HCT116 (cell line): Measurements from ENCODE around the gene DGCR6L. TPM values are rescaled to one million over a fixed set of nuclear protein-coding genes. Genes with fewer than 3 reads are reported as not detected.
"Not testable (repeated sequence)": the region's sequence is repeated elsewhere in the genome, so short reads cannot be mapped to it uniquely, and the experiment has no call there.

ENCODE experiments used
- ATAC-seq: fragments of 200-7000 bp; cut with Tn5 transposase; 2 replicates; pipeline ENCODE4 v1.9.1; 2020; ENCODE audit warnings: mild to moderate bottlenecking, moderate library complexity
- BruUV-seq: library from RNA; stranded (reverse); fragments of 400-500 nt; replicated peaks from 2 replicates; lab custom pipeline; 2021; lab: Mats Ljungman, UMichigan
- CTCF ChIA-PET: fragments of 300-600 bp; sonication (Branson Sonifier 250); formaldehyde crosslinking; loops from one replicate; lab custom pipeline; 2021; ENCODE audit warnings: antibody characterized with exemption; lab: Charles Lee
- POLR2A ChIA-PET: fragments of 300-600, 350-600 bp; sonication (Branson Sonifier 250); formaldehyde crosslinking; loops from one replicate; lab custom pipeline; 2021; ENCODE audit warnings: antibody characterized with exemption; lab: Charles Lee
- RAD21 ChIA-PET, 2 experiments: fragments of 300-600 bp; sonication (Branson Sonifier 250); formaldehyde crosslinking; loops; one replicate each; lab custom pipeline; 2023; ENCODE audit warnings: low total read pairs in 2 of 2; ENCODE audit not compliant: uncharacterized antibody in 2 of 2, unreplicated experiment in 2 of 2, low non-redundant PET in 1 of 2; lab: Charles Lee
- DNase-seq: peaks from one replicate; pipeline ENCODE4 v3.0.0-alpha.2; 2010; ENCODE audit warnings: low read depth, low spot score
- H2AFZ ChIP-seq: fragments of 200-600 bp; shearing (Covaris generic), sonication (generic); 2 replicates; pipeline ENCODE4 v1.6.1; 2017; ENCODE audit warnings: low read depth, mixed run types, mixed read lengths, antibody characterized with exemption, low read length; ENCODE audit not compliant: poor library complexity, severe bottlenecking
- H3K27ac ChIP-seq: 2 replicates; pipeline ENCODE4 v1.5.1; 2012; ENCODE audit warnings: low read depth, low read length
- H3K27me3 ChIP-seq: fragments of 200-600 bp; sonication (generic); 2 replicates; pipeline ENCODE4 v1.6.1; 2016; ENCODE audit warnings: mixed run types, low read length, mixed read lengths; ENCODE audit not compliant: insufficient read depth
- H3K36me3 ChIP-seq, 2 experiments: fragments of 200-500 bp in 1 of 2; fragments of 200-600 bp in 1 of 2; sonication (Bioruptor generic) in 1 of 2; sonication (generic) in 1 of 2; 2 replicates each; pipeline versions ENCODE4 v1.5.1 to v1.6.1; 2014 to 2016; ENCODE audit warnings: low read length in 2 of 2, inconsistent platforms in 1 of 2, mixed read lengths in 1 of 2, mixed run types in 1 of 2; ENCODE audit not compliant: insufficient read depth in 2 of 2, control insufficient read depth in 1 of 2
- H3K4me1 ChIP-seq, 2 experiments: fragments of 200-600 bp in 1 of 2; sonication (generic) in 1 of 2; 2 replicates each; pipeline versions ENCODE4 v1.5.1 to v1.6.1; 2012 to 2017; ENCODE audit warnings: low read length in 2 of 2, inconsistent platforms in 1 of 2, mild to moderate bottlenecking in 1 of 2, mixed read lengths in 1 of 2, mixed run types in 1 of 2, moderate library complexity in 1 of 2; ENCODE audit not compliant: insufficient read depth in 2 of 2, control insufficient read depth in 1 of 2
- H3K4me2 ChIP-seq: fragments of 200-600 bp; sonication (generic); 2 replicates; pipeline ENCODE4 v1.6.1; 2017; ENCODE audit warnings: mixed run types, low read length, mixed read lengths
- H3K4me3 ChIP-seq, 2 experiments: fragments of 200-600 bp in 1 of 2; sonication (generic) in 1 of 2; replicated peaks in 1 of 2; 2 replicates each; pipeline ENCODE4 v1.5.1; 2011 to 2016; ENCODE audit warnings: low read length in 2 of 2, control low read depth in 1 of 2, low read depth in 1 of 2, mild to moderate bottlenecking in 1 of 2, mixed read lengths in 1 of 2, mixed run types in 1 of 2
- H3K79me2 ChIP-seq: fragments of 200-600 bp; sonication (generic); 2 replicates; pipeline ENCODE4 v1.6.1; 2017; ENCODE audit warnings: mild to moderate bottlenecking, mixed run types, low read length, moderate library complexity, mixed read lengths; ENCODE audit not compliant: insufficient read depth
- H3K9ac ChIP-seq: fragments of 200-600 bp; sonication (generic); 2 replicates; pipeline ENCODE4 v1.6.1; 2016; ENCODE audit warnings: low read length, mixed read lengths
- H3K9me2 ChIP-seq: fragments of 200-600 bp; sonication (generic), shearing (Covaris generic); 2 replicates; pipeline ENCODE4 v1.6.1; 2017; ENCODE audit warnings: mixed run types, mild to moderate bottlenecking, moderate library complexity; ENCODE audit not compliant: insufficient read depth
- H3K9me3 ChIP-seq, 2 experiments: fragments of 200-500 bp in 1 of 2; fragments of 200-600 bp in 1 of 2; sonication (Bioruptor generic) in 1 of 2; sonication (generic) in 1 of 2; 2 replicates each; pipeline ENCODE4 v1.6.1; 2014 to 2017; ENCODE audit warnings: low read length in 2 of 2, mixed read lengths in 2 of 2, inconsistent platforms in 1 of 2, low read depth in 1 of 2, mild to moderate bottlenecking in 1 of 2, mixed run types in 1 of 2, moderate library complexity in 1 of 2; ENCODE audit not compliant: control insufficient read depth in 1 of 2, insufficient read depth in 1 of 2
- H4K20me1 ChIP-seq: fragments of 200-600 bp; sonication (generic), shearing (Covaris generic); 2 replicates; pipeline ENCODE4 v1.6.1; 2017; ENCODE audit warnings: mixed run types, mild to moderate bottlenecking, moderate library complexity; ENCODE audit not compliant: insufficient read depth
- ATF3 ChIP-seq: IDR thresholded peaks from 2 replicates; pipeline ENCODE4 v1.6.1; 2012
- EGR1 ChIP-seq: IDR thresholded peaks from 2 replicates; pipeline ENCODE4 v1.6.1; 2012; ENCODE audit warnings: low read depth
- JUND ChIP-seq: IDR thresholded peaks from 2 replicates; pipeline ENCODE4 v1.6.1; 2012
- REST ChIP-seq: IDR thresholded peaks from 2 replicates; pipeline ENCODE4 v1.6.1; 2012; ENCODE audit warnings: low read depth
- SRF ChIP-seq: IDR thresholded peaks from 2 replicates; pipeline ENCODE4 v1.6.1; 2012; ENCODE audit warnings: low read depth
- intact Hi-C: fragments of 100-400 bp; cut with micrococcal nuclease; formaldehyde crosslinking; loops from 2 replicates; pipeline ENCODE4 v1.10.0; 2022
- total RNA-seq: library from RNA; stranded (reverse); gene quantifications from one replicate; pipeline ENCODE4 v1.2.1, GENCODE V29; 2021; ENCODE audit not compliant: unreplicated experiment
- TF ChIP-seq, protein P1 (sequence below): IDR thresholded peaks from 2 replicates; pipeline ENCODE4 v1.6.1; 2012

Gene DGCR6L
- total RNA-seq, 1 experiment from 2014 or later = 44.9 TPM

GRCh38 chr22:20279662-20280134 is 40.2 kb downstream of the DGCR6L start:
- DNase-seq = no peak
- ChIA-PET POLR2A (no interaction called here), RAD21 (no interaction called here), CTCF (no interaction called here)
- Histone ChIP-seq H3K9me3 (no peaks in the 10 kb centered on the region), H3K4me3 (no peak overlapping the region), H3K27ac (no peak overlapping the region), H3K27me3 (no peaks in the 10 kb centered on the region), H3K9ac (no peak overlapping the region), H3K4me1 (peaks cover 0 to 6% of the 10 kb centered on the region in 2 experiments; a peak in 2 of 4 replicates), H3K36me3 (no peaks in the 10 kb centered on the region), H3K79me2 (no peaks in the 10 kb centered on the region), H2AFZ (no peak overlapping the region), H3K9me2 (no peaks in the 10 kb centered on the region), H4K20me1 (no peaks in the 10 kb centered on the region), H3K4me2 (no peak overlapping the region)
- TF ChIP-seq REST (no peak), SRF (no peak), JUND (no peak), ATF3 (no peak), EGR1 (no peak)
- TF ChIP-seq, protein P1, sequence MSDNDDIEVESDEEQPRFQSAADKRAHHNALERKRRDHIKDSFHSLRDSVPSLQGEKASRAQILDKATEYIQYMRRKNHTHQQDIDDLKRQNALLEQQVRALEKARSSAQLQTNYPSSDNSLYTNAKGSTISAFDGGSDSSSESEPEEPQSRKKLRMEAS = no peak
- BruUV-seq = no TSS peak
- intact Hi-C loops = no loop called here
- peak; percentile 73 for ATAC-seq

GRCh38 chr22:20278726-20279490 is 41.0 kb downstream of the DGCR6L start:
- H3K9ac ChIP-seq, ATAC-seq, CTCF ChIA-PET, H3K4me3 ChIP-seq, H2AFZ ChIP-seq, H4K20me1 ChIP-seq, H3K79me2 ChIP-seq, H3K27ac ChIP-seq, H3K36me3 ChIP-seq, H3K27me3 ChIP-seq, H3K4me2 ChIP-seq, POLR2A ChIA-PET, DNase-seq, H3K9me2 ChIP-seq, H3K4me1 ChIP-seq, BruUV-seq, intact Hi-C loops, H3K9me3 ChIP-seq, RAD21 ChIA-PET: not testable (repeated sequence)

GRCh38 chr22:20277936-20278635 is 41.8 kb downstream of the DGCR6L start:
- H3K9ac ChIP-seq, H3K27me3 ChIP-seq, H3K9me2 ChIP-seq, H4K20me1 ChIP-seq, H3K36me3 ChIP-seq, ATAC-seq, H3K4me3 ChIP-seq, DNase-seq, H3K4me1 ChIP-seq, H3K4me2 ChIP-seq, H3K79me2 ChIP-seq, RAD21 ChIA-PET, H3K27ac ChIP-seq, intact Hi-C loops, POLR2A ChIA-PET, CTCF ChIA-PET, H3K9me3 ChIP-seq, H2AFZ ChIP-seq, BruUV-seq: not testable (repeated sequence)
